Breast epithelium (tissue), 3 donors: ENCODE data around the gene FANK1.

Experiments used
- POLR2AphosphoS5 ChIP-seq, 3 donors: sonication (generic); formaldehyde crosslinking; IDR thresholded peaks; one replicate each; pipeline ENCODE4 v1.6.1; 2017; ENCODE audit warnings: antibody characterized with exemption in 3 of 3
- TF ChIP-seq, protein P1 (sequence below), 3 donors: fragments of 450-650 bp; IDR thresholded peaks; one replicate each; pipeline ENCODE4 v1.5.1; 2016 to 2017; ENCODE audit warnings: antibody characterized with exemption in 3 of 3, mild to moderate bottlenecking in 3 of 3, moderate library complexity in 3 of 3

DNA sequence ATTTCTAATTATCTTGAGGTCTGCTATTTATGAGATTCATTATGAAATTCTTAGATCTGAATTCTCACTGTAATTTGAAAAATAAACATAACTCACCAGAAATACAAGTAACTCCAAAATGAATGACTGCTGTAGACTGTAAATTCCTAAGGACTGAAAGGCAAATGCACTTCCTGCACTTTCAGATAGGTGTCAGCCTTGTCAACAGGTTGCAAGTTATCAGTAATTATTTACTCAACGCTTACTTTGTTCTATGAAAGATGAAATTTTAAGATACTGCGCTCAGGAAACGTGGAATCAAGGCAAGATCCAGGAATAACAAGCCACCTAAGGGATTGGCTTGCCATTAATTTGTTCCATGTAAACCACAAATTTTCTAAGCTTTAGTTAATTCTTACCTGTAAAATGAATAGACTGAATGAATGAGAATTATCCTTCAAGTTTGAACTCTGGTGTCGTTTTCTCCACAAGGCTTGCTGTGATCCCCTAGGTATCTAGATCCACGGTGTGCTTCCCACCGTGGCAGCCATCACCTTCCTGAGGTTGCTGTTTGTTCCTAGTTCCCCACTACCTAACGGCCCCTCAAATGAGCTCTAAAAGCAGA lies 27.9 kb upstream of the FANK1 start:
- TF ChIP-seq, protein P1, sequence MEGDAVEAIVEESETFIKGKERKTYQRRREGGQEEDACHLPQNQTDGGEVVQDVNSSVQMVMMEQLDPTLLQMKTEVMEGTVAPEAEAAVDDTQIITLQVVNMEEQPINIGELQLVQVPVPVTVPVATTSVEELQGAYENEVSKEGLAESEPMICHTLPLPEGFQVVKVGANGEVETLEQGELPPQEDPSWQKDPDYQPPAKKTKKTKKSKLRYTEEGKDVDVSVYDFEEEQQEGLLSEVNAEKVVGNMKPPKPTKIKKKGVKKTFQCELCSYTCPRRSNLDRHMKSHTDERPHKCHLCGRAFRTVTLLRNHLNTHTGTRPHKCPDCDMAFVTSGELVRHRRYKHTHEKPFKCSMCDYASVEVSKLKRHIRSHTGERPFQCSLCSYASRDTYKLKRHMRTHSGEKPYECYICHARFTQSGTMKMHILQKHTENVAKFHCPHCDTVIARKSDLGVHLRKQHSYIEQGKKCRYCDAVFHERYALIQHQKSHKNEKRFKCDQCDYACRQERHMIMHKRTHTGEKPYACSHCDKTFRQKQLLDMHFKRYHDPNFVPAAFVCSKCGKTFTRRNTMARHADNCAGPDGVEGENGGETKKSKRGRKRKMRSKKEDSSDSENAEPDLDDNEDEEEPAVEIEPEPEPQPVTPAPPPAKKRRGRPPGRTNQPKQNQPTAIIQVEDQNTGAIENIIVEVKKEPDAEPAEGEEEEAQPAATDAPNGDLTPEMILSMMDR (IDR thresholded peaks at IDR 0.05): peak; percentile 71 to 79 (median 78)
- no peak for TF ChIP-seq POLR2AphosphoS5 (IDR thresholded peaks at IDR 0.05)
